Cardiac ventricle fibroblast (primary cell): ENCODE data around the gene SP5. TPM values are rescaled to one million over a fixed set of nuclear protein-coding genes. Genes with fewer than 3 reads are reported as not detected.

ENCODE experiments used
- total RNA-seq: library from RNA; depleted of rRNA; stranded (reverse); fragments of >200 nt; gene quantifications from 2 replicates; pipeline ENCODE4 v1.2.3, GENCODE V29; 2015

The SP5 gene
- not detected in 2 replicates for total RNA-seq

GRCh38 chr2:170715062-170715931, at the start of gene SP5:
Gene SP5, plus strand, starts transcription at chr2:170715337. Its CDS starts 176 bp downstream, at chr2:170715513.

Other genes with a start within 250 kb of the SP5 start
- gene ERICH2, start 55.0 kb downstream of the SP5 start, total RNA-seq, result not detected in 2 replicates
- gene GAD1, start 101.5 kb downstream of the SP5 start, total RNA-seq, result not detected in 2 replicates
- gene GORASP2, start 213.9 kb downstream of the SP5 start, total RNA-seq, result 67.7 and 73.3 TPM in 2 replicates